ENCODE results near the gene TRIM45. TPM values are rescaled to one million over a fixed set of nuclear protein-coding genes. Genes with fewer than 3 reads are reported as not detected.
A peak's percentile ranks its signal among the peaks of the same experiment; 100 is the strongest.

TRIM45 gene
- total and polyA plus RNA-seq, 2 experiments from 2014 or later: 0.76 to 1.4 TPM

DNA sequence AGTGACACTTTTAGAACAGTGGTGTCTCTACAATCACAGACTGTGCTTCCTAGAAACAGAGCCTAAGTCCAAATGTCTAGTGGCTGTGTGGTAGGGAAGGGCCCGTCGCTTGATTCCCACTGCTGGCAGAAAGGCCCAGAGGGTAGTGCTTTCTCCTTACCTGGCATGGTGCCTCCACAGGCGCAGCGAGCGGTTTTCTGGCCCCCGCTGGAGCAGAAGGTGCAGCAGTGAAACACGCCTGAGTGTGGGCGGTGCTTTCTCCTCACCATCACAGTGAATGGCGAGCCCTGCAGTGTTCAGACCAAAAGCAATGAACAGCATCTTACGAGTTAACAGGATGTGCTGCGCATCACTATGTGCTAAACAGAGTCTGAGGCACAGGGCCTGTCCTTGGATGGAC, 8.3 kb downstream of the TRIM45 start:
- Histone ChIP-seq H3K9me3 (ENCODE audit: low read depth) (no peaks in the 10 kb centered on the region), H4K20me1 (ENCODE audit: insufficient read depth) (no peaks in the 10 kb centered on the region), H2AFZ (no peak overlapping the region), H3K9ac (no peak overlapping the region), H3K4me3 (no peak overlapping the region), H3K9me2 (ENCODE audit: insufficient read depth) (no peaks in the 10 kb centered on the region), H3K27ac (no peak overlapping the region), H3F3A (ENCODE audit: insufficient read depth) (no peaks in the 10 kb centered on the region), H3K79me2 (ENCODE audit: insufficient read depth) (no peaks in the 10 kb centered on the region), H3K4me1 (ENCODE audit: insufficient read depth) (peaks cover 7% of the 10 kb centered on the region; the same call in 1 of the 2 replicates), H3K36me3 (ENCODE audit: low read depth) (no peaks in the 10 kb centered on the region), H3K4me2 (ENCODE audit: unreplicated experiment) (no peak overlapping the region), H3K27me3 (replicated peaks; ENCODE audit: insufficient read depth) (no peaks in the 10 kb centered on the region)
- no peak for TF ChIP-seq EZH2phosphoT487 (IDR thresholded peaks at IDR 0.05; ENCODE audit: insufficient read depth, low read depth)
- WGBS, 2 experiments (ENCODE audit: low coverage in 1 of 2, low lambda C conversion rate in 2 of 2, missing lambda C conversion rate in 2 of 2): 96 to 98% methylated on average over 11 of the region's 11 CpGs
- in situ Hi-C loops (cut with MboI): no loop called here
- no peak for DNase-seq

GRCh38 chr1:117112047-117112717, 9.4 kb downstream of the TRIM45 start:
- no peak for DNase-seq
- H3K27me3 ChIP-seq (replicated peaks; ENCODE audit: insufficient read depth): no peaks in the 10 kb centered on the region
- no peaks in the 10 kb centered on the region for H3K9me3 ChIP-seq (ENCODE audit: low read depth)
- TF ChIP-seq EZH2 (IDR thresholded peaks at IDR 0.05; ENCODE audit: insufficient read depth, poor library complexity, severe bottlenecking): no peak
- H3F3A ChIP-seq (ENCODE audit: insufficient read depth): no peaks in the 10 kb centered on the region
- peaks cover 7% of the 10 kb centered on the region; the same call in 1 of the 2 replicates for H3K4me1 ChIP-seq (ENCODE audit: insufficient read depth)
- H3K9me2 ChIP-seq (ENCODE audit: insufficient read depth): no peaks in the 10 kb centered on the region
- no peak overlapping the region for H3K27ac ChIP-seq
- no peak overlapping the region for H3K9ac ChIP-seq
- H3K4me3 ChIP-seq: no peak overlapping the region
- in situ Hi-C loops (cut with MboI): no loop called here
- no peak overlapping the region for H2AFZ ChIP-seq
- 98 to 100% methylated on average over 7 of the region's 7 CpGs for WGBS, 2 experiments (ENCODE audit: low coverage in 1 of 2, low lambda C conversion rate in 2 of 2, missing lambda C conversion rate in 2 of 2)
- no peaks in the 10 kb centered on the region for H3K79me2 ChIP-seq (ENCODE audit: insufficient read depth)
- no peaks in the 10 kb centered on the region for H4K20me1 ChIP-seq (ENCODE audit: insufficient read depth)
- H3K36me3 ChIP-seq (ENCODE audit: low read depth): no peaks in the 10 kb centered on the region
- H3K4me2 ChIP-seq (ENCODE audit: unreplicated experiment): no peak overlapping the region

DNA sequence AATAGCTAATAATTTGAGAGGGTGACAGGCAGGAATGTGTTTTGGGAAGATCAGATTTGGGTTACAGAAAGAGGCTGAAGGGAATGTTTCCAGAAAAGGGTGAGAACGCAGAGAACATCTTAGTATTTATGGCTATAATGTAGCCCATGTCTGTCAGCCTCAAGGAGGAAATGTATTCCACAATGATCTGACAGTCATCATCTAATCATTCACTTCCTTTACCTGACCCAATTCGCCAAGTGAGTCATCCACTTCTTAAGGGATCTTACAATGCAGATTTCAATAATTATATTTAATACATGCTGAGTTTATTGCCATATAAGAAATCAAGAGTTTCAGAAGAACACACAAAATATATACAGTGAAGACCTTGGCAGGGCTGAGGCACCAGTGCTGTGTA, 10.8 kb downstream of the TRIM45 start:
- H2AFZ ChIP-seq: no peak overlapping the region
- no peaks in the 10 kb centered on the region for H3K79me2 ChIP-seq (ENCODE audit: insufficient read depth)
- no peaks in the 10 kb centered on the region for H3K36me3 ChIP-seq (ENCODE audit: low read depth)
- no peak overlapping the region for H3K27ac ChIP-seq
- H3K9ac ChIP-seq: no peak overlapping the region
- H3K9me2 ChIP-seq (ENCODE audit: insufficient read depth): no peaks in the 10 kb centered on the region
- H3K27me3 ChIP-seq (replicated peaks; ENCODE audit: insufficient read depth): no peaks in the 10 kb centered on the region
- TF ChIP-seq EZH2phosphoT487 (IDR thresholded peaks at IDR 0.05; ENCODE audit: insufficient read depth, low read depth): no peak
- TF ChIP-seq EZH2 (IDR thresholded peaks at IDR 0.05; ENCODE audit: insufficient read depth, poor library complexity, severe bottlenecking): no peak
- no peaks in the 10 kb centered on the region for H4K20me1 ChIP-seq (ENCODE audit: insufficient read depth)
- H3K4me3 ChIP-seq: no peak overlapping the region
- 35 to 36% methylated on average over 2 of the region's 2 CpGs for WGBS, 2 experiments (ENCODE audit: low coverage in 1 of 2, low lambda C conversion rate in 2 of 2, missing lambda C conversion rate in 2 of 2)
- H3F3A ChIP-seq (ENCODE audit: insufficient read depth): no peaks in the 10 kb centered on the region
- peaks cover 7% of the 10 kb centered on the region; the same call in 1 of the 2 replicates for H3K4me1 ChIP-seq (ENCODE audit: insufficient read depth)
- in situ Hi-C loops (cut with MboI): no loop called here
- peak; percentile 43 for DNase-seq
- H3K4me2 ChIP-seq (ENCODE audit: unreplicated experiment): peak overlapping the region; percentile 14
- no peaks in the 10 kb centered on the region for H3K9me3 ChIP-seq (ENCODE audit: low read depth)

DNA sequence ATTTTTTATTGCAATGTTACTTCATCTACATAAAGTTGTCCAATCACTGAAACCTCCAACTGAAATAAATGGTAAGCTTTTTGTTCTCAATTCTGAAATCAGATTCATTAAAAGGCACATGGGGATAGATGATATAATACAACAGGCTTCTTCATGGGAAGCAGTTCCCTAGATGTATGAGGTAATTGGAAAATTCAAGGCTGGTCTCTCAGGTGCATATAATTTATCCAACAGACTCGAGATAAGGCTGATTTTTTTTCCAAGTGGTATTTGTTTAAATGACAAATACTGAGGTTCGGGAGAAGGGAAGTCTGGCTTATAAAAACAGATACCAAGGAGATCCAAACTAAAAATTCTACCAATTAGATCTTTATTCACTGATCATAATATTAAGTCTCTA, 14.2 kb downstream of the TRIM45 start:
- no peaks in the 10 kb centered on the region for H3K79me2 ChIP-seq (ENCODE audit: insufficient read depth)
- 54 to 70% methylated on average over 2 of the region's 2 CpGs for WGBS, 2 experiments (ENCODE audit: low coverage in 1 of 2, low lambda C conversion rate in 2 of 2, missing lambda C conversion rate in 2 of 2)
- DNase-seq: no peak

More for the DNA sequence above, 14.2 kb downstream of the TRIM45 start:
- Histone ChIP-seq H3K9ac (no peak overlapping the region), H3K4me3 (no peak overlapping the region), H3K9me3 (ENCODE audit: low read depth) (no peaks in the 10 kb centered on the region), H4K20me1 (ENCODE audit: insufficient read depth) (no peaks in the 10 kb centered on the region), H3F3A (ENCODE audit: insufficient read depth) (no peaks in the 10 kb centered on the region), H3K4me2 (ENCODE audit: unreplicated experiment) (no peak overlapping the region), H3K27ac (no peak overlapping the region), H3K9me2 (ENCODE audit: insufficient read depth) (no peaks in the 10 kb centered on the region), H2AFZ (no peak overlapping the region), H3K27me3 (replicated peaks; ENCODE audit: insufficient read depth) (no peaks in the 10 kb centered on the region), H3K36me3 (ENCODE audit: low read depth) (no peaks in the 10 kb centered on the region), H3K4me1 (ENCODE audit: insufficient read depth) (peaks cover 7% of the 10 kb centered on the region; the same call in 1 of the 2 replicates)
- TF ChIP-seq EZH2 (IDR thresholded peaks at IDR 0.05; ENCODE audit: insufficient read depth, poor library complexity, severe bottlenecking) (no peak), EZH2phosphoT487 (IDR thresholded peaks at IDR 0.05; ENCODE audit: insufficient read depth, low read depth) (no peak)
- in situ Hi-C loops (cut with MboI): no loop called here

Data from GM23248 (cell line).